Hindlimb muscle (tissue), 1 donor: Measurements from ENCODE around the gene SEC22B. TPM values are rescaled to one million over a fixed set of nuclear protein-coding genes. Genes with fewer than 3 reads are reported as not detected.
"Not testable (repeated sequence)": the region's sequence is repeated elsewhere in the genome, so short reads cannot be mapped to it uniquely, and the experiment has no call there.

Experiments
- DNase-seq: peaks from one replicate; pipeline ENCODE4 v3.0.0-alpha.2; 2013
- polyA plus RNA-seq: library from polyadenylated mRNA; unstranded; fragments of 120-200 nt; gene quantifications from one replicate; pipeline ENCODE4 v1.2.1, GENCODE V29; 2013; ENCODE audit not compliant: insufficient read length

The SEC22B gene
- polyA plus RNA-seq, result 18.3 TPM

- peak; percentile 94 for DNase-seq
These were observed at the start of gene SEC22B for GRCh38 chr1:120176092-120176855. SEC22B (minus strand) TSS chr1:120176520; CDS start chr1:120176381, 139 bp downstream.

DNA sequence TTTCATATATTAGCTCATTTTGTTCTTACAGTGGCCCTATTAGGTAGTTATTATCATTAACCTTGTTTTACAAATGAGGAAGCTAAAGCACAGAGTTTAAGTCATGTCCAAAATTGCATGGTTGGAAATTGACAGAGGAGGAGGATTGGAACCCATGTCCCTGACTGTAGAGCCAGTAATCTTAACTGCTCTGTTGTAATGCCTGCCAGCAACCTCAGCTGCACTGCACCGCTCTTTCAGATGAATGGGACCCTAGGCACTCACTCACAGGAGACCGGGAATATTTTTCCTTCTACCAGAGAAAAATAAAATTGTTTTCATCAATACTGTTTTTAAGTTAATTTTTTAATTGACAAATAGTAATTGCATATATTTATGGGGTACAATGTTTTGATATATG, 41.6 kb upstream of the SEC22B start:
- peak; percentile 26 for DNase-seq

- DNase-seq, result peak; percentile 56
These were observed 41.0 kb upstream of the SEC22B start for GRCh38 chr1:120217175-120217929.

DNA sequence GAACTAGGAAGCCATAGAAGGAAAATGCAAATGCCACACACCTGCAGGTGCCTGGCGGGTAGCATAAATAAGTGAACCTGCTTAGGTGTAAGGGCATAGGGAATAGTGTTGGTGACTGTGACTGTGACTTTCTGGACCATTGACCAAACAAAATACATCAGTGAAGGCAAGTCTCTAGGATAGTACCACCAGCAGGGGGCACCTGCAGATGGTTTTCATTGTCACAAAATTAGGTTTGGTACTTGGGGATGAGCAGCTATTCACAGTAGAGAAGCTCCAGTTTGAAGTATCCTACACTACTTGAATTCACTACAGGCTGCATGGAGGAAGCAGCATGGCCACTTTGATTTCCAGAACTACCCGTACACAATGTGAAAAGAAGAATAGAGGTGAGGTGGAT, 37.3 kb upstream of the SEC22B start:
- DNase-seq, result not testable (repeated sequence)

DNA sequence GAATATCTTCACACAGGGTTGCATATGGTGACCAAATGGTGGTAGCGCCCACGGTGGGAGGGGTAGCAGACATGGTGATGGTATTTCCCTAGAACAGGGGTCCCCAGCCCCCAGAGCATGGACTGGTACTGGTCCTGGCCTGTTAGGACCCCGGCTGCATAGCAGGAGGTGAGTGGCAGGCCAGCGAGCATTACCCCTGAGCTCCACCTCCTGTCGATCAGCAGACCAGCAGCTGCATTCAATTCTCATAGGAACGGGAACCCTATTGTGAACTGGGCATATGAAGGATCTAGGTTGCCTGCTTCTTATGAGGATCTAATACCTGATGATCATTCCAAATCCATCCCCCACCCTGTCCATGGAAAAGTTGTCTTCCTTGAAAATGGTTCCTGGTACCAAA, 34.4 kb upstream of the SEC22B start:
- DNase-seq, result not testable (repeated sequence)

DNA sequence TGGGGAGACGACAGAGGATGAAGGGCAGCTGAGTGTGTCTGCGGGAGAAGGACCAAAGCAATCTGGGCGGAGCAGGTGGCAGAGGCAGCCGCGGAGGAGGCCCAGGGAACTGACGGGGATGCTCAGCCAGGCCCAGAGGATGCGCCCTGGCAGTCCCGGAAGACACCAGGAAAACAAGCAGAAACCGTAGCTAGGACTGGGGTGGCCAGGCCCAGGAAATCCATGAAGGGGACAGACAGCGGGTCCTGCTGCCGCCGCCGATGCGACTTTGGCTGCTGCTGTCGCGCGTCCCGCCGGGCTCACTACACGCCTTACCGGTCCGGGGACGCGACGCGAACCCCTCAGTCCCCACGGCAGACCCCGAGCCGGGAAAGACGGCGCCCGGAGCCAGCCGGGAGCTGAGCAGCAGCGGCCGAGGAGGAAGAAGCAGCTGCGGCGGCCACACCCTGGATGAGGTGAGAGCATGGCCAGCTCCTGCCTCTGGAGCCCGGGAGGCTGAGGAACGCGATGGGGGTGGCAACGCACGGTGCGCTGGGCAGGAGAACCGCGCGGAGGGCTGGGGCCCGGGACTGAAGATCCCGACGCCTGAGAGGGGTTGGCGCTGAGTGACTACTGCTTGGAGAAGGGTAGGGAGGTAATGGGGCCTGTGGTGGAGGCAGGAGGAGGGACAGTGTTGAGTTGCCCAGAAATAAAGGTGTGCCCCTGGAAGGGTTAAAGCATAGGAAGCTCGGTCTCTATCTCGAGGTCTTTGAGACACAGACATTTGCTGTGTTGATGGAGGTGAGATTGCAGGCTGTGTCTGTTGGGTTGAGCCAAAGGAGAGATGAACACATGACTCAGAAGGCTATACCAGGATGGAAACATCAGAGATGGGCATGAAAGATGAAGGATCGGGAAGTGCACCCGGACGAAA, 20.8 kb upstream of the SEC22B start:
- DNase-seq, result not testable (repeated sequence)

- not testable (repeated sequence) for DNase-seq
These were observed 12.3 kb upstream of the SEC22B start for GRCh38 chr1:120188626-120189025.

- not testable (repeated sequence) for DNase-seq
These were observed 5.9 kb upstream of the SEC22B start for GRCh38 chr1:120182176-120182707.

DNA sequence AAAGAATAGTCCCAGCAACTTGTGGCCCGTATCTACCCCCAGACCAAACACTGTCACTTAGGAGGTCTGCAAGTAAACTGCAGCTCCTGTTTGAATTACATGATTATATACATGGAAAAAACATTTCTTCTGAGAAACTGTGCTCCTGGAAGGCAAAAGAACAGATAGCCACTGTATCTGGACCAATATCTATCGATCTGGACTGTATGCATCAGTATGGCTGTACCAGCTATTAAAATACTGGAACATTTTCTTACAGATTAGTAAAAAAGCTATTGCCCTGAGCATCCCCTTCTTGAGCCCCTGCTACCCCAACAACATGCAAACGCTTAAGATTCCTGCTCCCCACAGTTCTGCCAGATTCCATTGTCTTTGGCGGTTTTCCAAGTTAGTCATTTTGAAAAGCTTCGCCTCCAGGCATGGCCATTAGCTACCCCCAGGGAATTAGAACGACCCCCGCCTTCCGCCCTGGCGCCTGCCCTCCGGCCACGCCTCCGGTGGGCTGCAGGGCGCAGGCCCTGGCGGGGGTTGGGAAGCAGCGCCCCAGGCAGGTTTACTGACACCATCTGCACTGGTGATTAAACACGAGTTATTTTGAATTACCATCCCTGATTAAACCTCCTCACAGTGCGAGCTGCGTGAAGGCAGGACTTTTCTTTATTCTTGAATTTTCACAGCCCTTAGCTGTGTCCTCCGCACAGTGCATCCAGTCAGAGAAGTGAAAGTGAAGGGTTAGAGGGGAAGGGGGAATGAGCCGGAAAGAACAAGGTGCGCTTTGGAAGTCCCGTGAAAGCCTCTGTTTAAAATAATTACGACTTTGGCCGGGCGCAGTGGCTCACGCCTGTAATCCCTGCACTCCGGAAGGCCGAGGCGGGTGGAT, 3.7 kb upstream of the SEC22B start:
- DNase-seq, result peak; percentile 57

DNA sequence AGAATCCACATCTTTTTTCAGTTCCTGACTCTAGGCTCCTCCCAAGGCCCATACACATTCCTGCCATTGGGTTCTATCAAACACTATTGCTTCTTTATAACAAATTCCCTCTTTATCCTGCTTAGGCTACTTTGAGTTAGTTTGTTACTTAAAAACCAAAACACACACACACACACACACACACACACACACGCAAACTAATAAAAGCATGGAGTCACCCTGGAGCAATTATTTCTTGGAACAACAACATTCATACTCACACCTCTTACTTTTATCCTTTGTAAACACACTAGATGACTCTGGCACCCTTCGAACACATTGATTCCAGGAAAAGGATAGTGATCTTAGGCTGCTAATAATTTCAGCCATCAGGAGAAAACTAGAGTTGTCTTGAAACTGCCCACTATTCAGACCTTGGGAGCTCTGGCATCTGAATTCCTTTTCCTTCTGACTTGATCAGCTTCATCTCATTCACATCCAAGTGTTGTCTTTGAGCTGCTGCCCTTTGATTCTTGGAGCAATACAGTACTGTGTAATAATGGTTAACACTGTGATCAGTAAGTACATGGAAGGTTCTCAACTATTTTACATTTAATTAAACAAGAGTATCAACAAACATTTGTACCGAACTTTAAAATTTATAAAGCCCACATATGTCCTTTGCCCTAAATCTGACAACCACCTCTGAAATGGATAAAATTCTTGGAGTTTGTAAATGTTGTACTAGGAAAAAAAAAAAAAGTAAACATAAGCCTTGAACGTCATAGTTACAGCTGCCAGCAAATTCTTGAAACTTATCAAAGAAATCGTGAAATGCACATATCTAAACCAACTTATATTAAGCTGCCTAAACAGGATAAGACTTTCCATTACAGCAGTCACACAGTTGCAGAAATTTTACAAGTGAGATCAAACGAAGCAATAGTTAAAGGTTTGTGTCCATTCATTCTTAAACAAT, 2.8 kb upstream of the SEC22B start:
- DNase-seq, result peak; percentile 34

DNA sequence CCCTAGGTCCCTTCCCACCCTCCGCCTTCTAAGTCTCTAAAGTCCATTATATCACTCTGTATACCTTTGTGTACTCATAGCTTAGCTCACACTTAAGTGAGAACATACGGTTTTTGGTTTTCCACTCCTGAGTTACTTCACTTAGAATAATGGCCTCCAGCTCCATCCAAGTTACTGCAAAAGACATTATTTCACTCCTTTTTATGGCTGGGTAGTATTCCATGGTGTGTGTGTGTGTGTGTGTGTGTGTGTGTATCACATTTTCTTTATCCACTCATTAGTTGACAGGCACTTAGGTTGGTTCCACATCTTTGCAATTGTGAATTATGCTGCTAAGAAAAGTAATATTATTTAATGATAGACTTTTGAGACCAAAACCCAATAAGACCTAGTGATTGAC, 1.7 kb upstream of the SEC22B start:
- not testable (repeated sequence) for DNase-seq

DNA sequence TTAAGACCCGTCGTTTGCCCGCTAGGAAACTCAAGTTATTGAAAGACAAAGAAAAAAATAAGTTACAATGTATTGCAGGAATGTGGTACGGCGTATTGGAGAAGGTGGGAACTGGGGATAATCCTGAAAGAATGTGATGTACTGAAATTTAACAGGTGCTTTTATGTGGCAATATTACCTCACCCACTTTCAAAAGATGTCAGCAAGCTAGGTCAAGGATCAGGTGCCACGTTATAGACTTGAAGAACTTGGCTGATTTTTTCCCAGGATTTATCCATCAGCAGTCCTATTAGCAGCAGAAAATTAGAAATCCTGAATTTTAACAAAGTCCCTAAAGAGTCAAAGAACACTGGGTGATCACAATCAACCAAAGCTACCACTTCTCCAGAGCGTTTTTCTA, 632 bp downstream of the SEC22B start:
- DNase-seq, result not testable (repeated sequence)

DNA sequence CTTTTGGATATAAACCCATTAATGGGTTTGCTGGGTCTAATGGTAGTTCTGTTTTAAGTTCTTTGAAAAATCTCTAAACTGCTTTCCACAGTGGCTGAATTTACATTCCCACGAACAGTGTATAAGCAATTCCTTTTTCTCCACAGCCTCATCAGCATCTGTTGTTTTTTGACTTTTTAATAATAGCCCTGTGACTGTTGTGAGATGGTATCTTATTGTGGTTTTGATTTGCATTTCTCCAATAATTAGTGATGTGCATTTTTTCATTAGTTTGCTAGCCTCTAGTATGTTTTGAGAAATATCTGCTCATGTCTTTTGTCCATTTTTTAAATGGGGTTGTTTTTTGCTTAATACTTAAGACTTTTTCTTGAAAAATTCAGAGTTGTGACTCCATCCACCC, 11.6 kb downstream of the SEC22B start:
- DNase-seq, result not testable (repeated sequence)

DNA sequence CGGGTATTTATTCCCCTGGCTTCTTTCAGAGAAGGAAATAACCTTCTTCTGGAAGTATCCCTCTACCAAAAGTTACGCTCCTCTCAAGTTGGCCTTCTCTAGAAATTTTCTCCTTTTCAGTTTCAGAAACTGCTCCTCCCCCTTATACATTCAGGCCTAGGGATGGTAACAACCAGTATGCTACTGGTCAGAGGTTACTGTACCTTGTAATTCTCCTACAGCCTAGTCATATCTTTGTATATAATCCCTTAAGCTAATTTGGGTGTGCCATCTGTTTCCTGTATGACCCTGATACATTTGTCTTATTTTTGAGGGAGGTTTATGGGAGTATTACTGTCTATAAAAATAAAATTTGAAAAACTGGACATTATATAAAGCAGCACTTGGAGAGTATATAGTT, 14.3 kb downstream of the SEC22B start:
- not testable (repeated sequence) for DNase-seq

GRCh38 chr1:120158495-120158894, 17.8 kb downstream of the SEC22B start:
- DNase-seq, result not testable (repeated sequence)

DNA sequence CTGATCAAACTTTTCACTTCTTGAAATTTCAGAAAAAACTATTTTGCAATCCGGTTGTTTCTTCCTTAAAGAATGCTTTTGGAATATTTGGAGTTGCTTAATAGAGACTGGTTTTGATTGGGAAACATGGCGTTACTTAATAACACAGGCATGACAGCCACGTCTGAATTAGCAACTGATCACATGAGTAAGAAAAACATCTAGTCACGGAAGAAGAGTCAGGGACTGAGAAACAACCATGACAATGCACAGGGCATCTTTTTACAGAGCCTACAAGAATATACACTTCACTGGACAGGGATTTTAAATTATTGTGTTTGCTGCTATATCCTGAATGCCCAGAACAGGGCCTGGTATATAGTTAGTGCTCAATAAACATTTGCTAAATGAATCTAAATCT, 18.2 kb downstream of the SEC22B start:
- DNase-seq, result not testable (repeated sequence)

DNA sequence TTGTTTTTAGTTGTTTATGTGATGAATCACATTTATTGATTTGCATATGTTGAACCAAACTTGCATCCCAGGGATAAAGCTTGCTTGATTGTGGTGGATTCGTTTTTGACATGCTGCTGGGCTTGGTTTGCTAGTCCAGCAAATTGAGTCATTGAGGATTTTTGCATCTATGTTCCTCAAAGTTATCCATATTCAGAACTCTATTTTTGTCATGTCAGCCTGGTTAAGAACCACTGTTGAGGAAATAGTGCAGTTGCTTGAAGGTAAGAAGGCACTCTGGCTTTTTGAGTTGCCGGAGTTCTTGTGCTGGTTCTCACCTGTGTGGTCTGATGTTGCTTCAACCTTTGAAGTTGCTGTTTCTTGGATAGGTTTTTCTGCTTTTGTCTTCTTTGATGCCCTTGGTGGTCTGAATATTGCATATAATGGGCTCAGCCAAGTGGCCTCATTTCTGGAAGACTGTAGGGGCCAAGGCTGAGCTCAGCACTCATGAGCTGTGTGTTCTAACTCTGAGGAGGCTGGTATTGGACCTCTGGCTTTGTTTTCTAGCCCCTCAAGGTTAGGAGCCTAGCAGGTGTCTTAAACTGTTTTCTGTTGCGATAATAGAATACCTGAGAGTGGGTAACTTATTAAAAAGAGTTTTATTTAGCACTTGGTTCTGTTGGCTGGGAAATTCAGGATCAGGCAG, 26.0 kb downstream of the SEC22B start:
- not testable (repeated sequence) for DNase-seq

DNA sequence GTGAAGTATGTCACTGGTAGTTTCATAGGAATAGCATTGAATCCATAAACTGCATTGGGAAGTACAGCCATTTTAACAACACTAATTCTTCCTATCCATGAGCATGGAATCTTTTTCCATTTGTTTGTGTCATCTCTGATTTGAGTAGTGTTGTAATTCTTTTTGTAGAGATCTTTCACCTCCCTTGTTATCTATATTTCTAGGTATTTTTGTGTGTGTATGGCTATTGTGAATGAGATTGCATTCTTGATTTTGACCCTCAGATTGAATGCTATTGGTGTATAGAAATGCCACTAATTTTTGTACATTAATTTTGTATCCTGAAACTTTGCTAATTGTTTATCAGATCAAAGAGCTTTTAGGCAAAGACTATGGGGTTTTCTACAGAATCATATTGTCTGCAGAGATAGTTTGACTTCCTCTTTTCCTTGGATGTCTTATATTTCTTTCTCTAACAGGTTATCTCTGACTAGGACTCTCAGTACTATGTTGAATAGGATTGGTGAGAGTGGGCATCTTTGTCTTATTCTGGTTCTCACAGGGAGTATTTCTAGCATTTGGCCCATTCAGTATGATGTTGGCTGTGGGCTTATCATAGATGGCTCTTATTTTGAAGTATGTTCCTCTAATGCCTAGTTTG, 26.8 kb downstream of the SEC22B start:
- not testable (repeated sequence) for DNase-seq

GRCh38 chr1:120145806-120146205, 30.5 kb downstream of the SEC22B start:
- not testable (repeated sequence) for DNase-seq
